Breast epithelium (tissue), 4 donors: Measurements from ENCODE around the gene UQCRHL. TPM values are rescaled to one million over a fixed set of nuclear protein-coding genes. Genes with fewer than 3 reads are reported as not detected.

Experiments used
- DNase-seq, 2 donors: peaks; one replicate each; pipeline ENCODE4 v3.0.0-alpha.2; 2019; ENCODE audit warnings: low spot score in 2 of 2
- H3K27ac ChIP-seq, 2 donors: fragments of 200-600 bp; sonication (generic) in 1 of 2; one replicate each; pipeline ENCODE4 v1.5.1; 2016 to 2019; ENCODE audit warnings: mild to moderate bottlenecking in 1 of 2
- H3K27me3 ChIP-seq, 2 donors: fragments of 200-600 bp; sonication (generic) in 1 of 2; one replicate each; pipeline versions ENCODE4 v1.5.1 to v1.6.0; 2017 to 2019; ENCODE audit warnings: control low read depth in 1 of 2, mild to moderate bottlenecking in 1 of 2
- H3K36me3 ChIP-seq: fragments of 200-600 bp; one replicate; pipeline ENCODE4 v1.5.1; 2019
- H3K4me1 ChIP-seq, 2 donors: fragments of 200-600 bp; sonication (generic); one replicate each; pipeline ENCODE4 v1.5.1; 2016 to 2019; ENCODE audit warnings: control low read depth in 1 of 2
- H3K4me3 ChIP-seq, 3 donors: fragments of 200-600 bp; sonication (generic); 1 replicate in 2 of 3; 2 replicates in 1 of 3; pipeline ENCODE4 v1.5.1; 2016 to 2019; ENCODE audit warnings: mild to moderate bottlenecking in 3 of 3, moderate library complexity in 2 of 3
- H3K9me3 ChIP-seq, 2 donors: fragments of 200-600 bp; sonication (generic) in 1 of 2; one replicate each; pipeline ENCODE4 v1.5.1; 2016 to 2019; ENCODE audit warnings: control low read depth in 1 of 2
- CTCF ChIP-seq, 3 donors: fragments of 450-650 bp; IDR thresholded peaks; one replicate each; pipeline ENCODE4 v1.5.1; 2016 to 2017; ENCODE audit warnings: antibody characterized with exemption in 3 of 3, mild to moderate bottlenecking in 3 of 3, moderate library complexity in 3 of 3
- POLR2A ChIP-seq: fragments of 450-650 bp; IDR thresholded peaks from one replicate; pipeline ENCODE4 v1.6.1; 2016; ENCODE audit warnings: antibody characterized with exemption, mild to moderate bottlenecking, moderate library complexity
- POLR2AphosphoS5 ChIP-seq, 3 donors: sonication (generic); formaldehyde crosslinking; IDR thresholded peaks; one replicate each; pipeline ENCODE4 v1.6.1; 2017; ENCODE audit warnings: antibody characterized with exemption in 3 of 3
- intact Hi-C: fragments of 100-400 bp; cut with DNase I; formaldehyde crosslinking; loops from one replicate; pipeline ENCODE4 v1.15.1; 2023; ENCODE audit warnings: low total_unique reads
- total RNA-seq, 3 donors: library from RNA; depleted of rRNA; stranded (reverse); fragments of >200 nt; gene quantifications; one replicate each; pipeline ENCODE4 v1.1.0, GENCODE V29; 2016

UQCRHL gene
- total RNA-seq, 3 donors from 2014 or later = 0.66 to 1.4 (median 1.2) TPM

- intact Hi-C loops = no loop called here
- Histone ChIP-seq H3K27ac (no peak overlapping the region), H3K4me1 (no peaks in the 10 kb centered on the region), H3K9me3 (no peaks in the 10 kb centered on the region), H3K27me3 (no peaks in the 10 kb centered on the region), H3K4me3 (no peak overlapping the region), H3K36me3 (no peaks in the 10 kb centered on the region)
- DNase-seq = no peak
- no peak for TF ChIP-seq POLR2AphosphoS5 (IDR thresholded peaks at IDR 0.05)
- TF ChIP-seq POLR2A = no peak
- no peak for TF ChIP-seq CTCF (IDR thresholded peaks at IDR 0.05)
These were observed 328 bp downstream of the UQCRHL start for GRCh38 chr1:15807121-15807520.

GRCh38 chr1:15804060-15804459 lies 3.4 kb downstream of the UQCRHL start:
- TF ChIP-seq POLR2AphosphoS5 (IDR thresholded peaks at IDR 0.05) (no peak), POLR2A (no peak), CTCF (IDR thresholded peaks at IDR 0.05) (no peak)
- no peak for DNase-seq
- Histone ChIP-seq H3K4me3 (no peak overlapping the region), H3K27me3 (no peaks in the 10 kb centered on the region), H3K36me3 (no peaks in the 10 kb centered on the region), H3K4me1 (peaks cover 6 to 13% of the 10 kb centered on the region in 2 donors), H3K27ac (no peak overlapping the region), H3K9me3 (no peaks in the 10 kb centered on the region)
- intact Hi-C loops = no loop called here

GRCh38 chr1:15803380-15803779 lies 4.1 kb downstream of the UQCRHL start:
- no peak overlapping the region for H3K27ac ChIP-seq
- H3K9me3 ChIP-seq = no peaks in the 10 kb centered on the region
- intact Hi-C loops = no loop called here
- H3K27me3 ChIP-seq = no peaks in the 10 kb centered on the region
- no peak overlapping the region for H3K4me3 ChIP-seq
- TF ChIP-seq CTCF (IDR thresholded peaks at IDR 0.05) (peak in 2 of 3 donors; percentile 29), POLR2AphosphoS5 (IDR thresholded peaks at IDR 0.05) (no peak), POLR2A (no peak)
- no peak for DNase-seq
- H3K4me1 ChIP-seq = peaks cover 8 to 17% of the 10 kb centered on the region in 2 donors
- H3K36me3 ChIP-seq = no peaks in the 10 kb centered on the region

- no peaks in the 10 kb centered on the region for H3K9me3 ChIP-seq
- H3K27me3 ChIP-seq = no peaks in the 10 kb centered on the region
- no peak for TF ChIP-seq POLR2AphosphoS5 (IDR thresholded peaks at IDR 0.05)
- TF ChIP-seq CTCF (IDR thresholded peaks at IDR 0.05) = no peak
- no peak overlapping the region for H3K4me3 ChIP-seq
- H3K27ac ChIP-seq = no peak overlapping the region
- intact Hi-C loops = no loop called here
- H3K36me3 ChIP-seq = no peaks in the 10 kb centered on the region
- peaks cover 8 to 17% of the 10 kb centered on the region in 2 donors for H3K4me1 ChIP-seq
- DNase-seq = no peak
These were observed 5.0 kb downstream of the UQCRHL start for GRCh38 chr1:15802234-15802965.

- Histone ChIP-seq H3K9me3 (no peaks in the 10 kb centered on the region), H3K27ac (peak overlapping the region; percentile 54 to 84), H3K36me3 (no peaks in the 10 kb centered on the region), H3K4me1 (peaks cover 8 to 17% of the 10 kb centered on the region in 2 donors), H3K4me3 (peak overlapping the region in 1 of 3 donors; percentile 9), H3K27me3 (no peaks in the 10 kb centered on the region)
- TF ChIP-seq POLR2A = no peak
- no peak for TF ChIP-seq CTCF (IDR thresholded peaks at IDR 0.05)
- no peak for TF ChIP-seq POLR2AphosphoS5 (IDR thresholded peaks at IDR 0.05)
- peak; percentile 70 to 86 for DNase-seq
- intact Hi-C loops = loop anchor here (10.0 kb wide), 1 partner anchor 205 kb away; the partner anchor contains the start of gene SRARP
These were observed 7.3 kb downstream of the UQCRHL start for GRCh38 chr1:15799928-15800835.
